Smooth muscle cell (in vitro differentiated cells): Measurements from ENCODE around the gene ZNF354B. TPM values are rescaled to one million over a fixed set of nuclear protein-coding genes. Genes with fewer than 3 reads are reported as not detected.
"Not testable (repeated sequence)": the region's sequence is repeated elsewhere in the genome, so short reads cannot be mapped to it uniquely, and the experiment has no call there.

ENCODE experiments used
- DNase-seq: peaks from one replicate; lab custom pipeline; 2025; ENCODE audit not compliant: unreplicated experiment; lab: John Stamatoyannopoulos, UW
- H2AFZ ChIP-seq: fragments of 200-600 bp; sonication (generic); 2 replicates; pipeline ENCODE4 v1.6.0; 2016; ENCODE audit warnings: antibody characterized with exemption, low read depth, mild to moderate bottlenecking
- H3F3A ChIP-seq: fragments of 200-600 bp; sonication (generic); 2 replicates; pipeline ENCODE4 v1.6.0; 2017; ENCODE audit warnings: antibody characterized with exemption, low read depth
- H3K27ac ChIP-seq: fragments of 200-600 bp; sonication (generic); 2 replicates; pipeline ENCODE4 v1.5.1; 2016; ENCODE audit warnings: low read depth, mild to moderate bottlenecking
- H3K27me3 ChIP-seq: fragments of 200-600 bp; sonication (generic); 2 replicates; pipeline ENCODE4 v1.6.1; 2016; ENCODE audit warnings: low read depth, mild to moderate bottlenecking
- H3K36me3 ChIP-seq: fragments of 200-600 bp; sonication (generic); 2 replicates; pipeline ENCODE4 v1.5.1; 2016; ENCODE audit warnings: low read depth
- H3K4me1 ChIP-seq: fragments of 200-600 bp; sonication (generic); 2 replicates; pipeline ENCODE4 v1.5.1; 2016; ENCODE audit warnings: low read depth
- H3K4me2 ChIP-seq: fragments of 200-600 bp; sonication (generic); 2 replicates; pipeline ENCODE4 v1.6.0; 2016; ENCODE audit warnings: mild to moderate bottlenecking
- H3K4me3 ChIP-seq: fragments of 200-600 bp; sonication (generic); 2 replicates; pipeline ENCODE4 v1.5.1; 2016; ENCODE audit warnings: mild to moderate bottlenecking
- H3K79me2 ChIP-seq: fragments of 200-600 bp; sonication (generic); 2 replicates; pipeline ENCODE4 v1.6.0; 2016; ENCODE audit warnings: low read depth, mild to moderate bottlenecking
- H3K9ac ChIP-seq: fragments of 200-600 bp; sonication (generic); 2 replicates; pipeline ENCODE4 v1.6.0; 2016; ENCODE audit warnings: low read depth
- H3K9me3 ChIP-seq: fragments of 200-600 bp; sonication (generic); replicated peaks from 2 replicates; pipeline ENCODE4 v1.5.1; 2016; ENCODE audit warnings: low read depth
- H4K20me1 ChIP-seq: fragments of 200-600 bp; sonication (generic); 2 replicates; pipeline ENCODE4 v1.6.0; 2016; ENCODE audit warnings: low read depth
- CTCF ChIP-seq: fragments of 200-600 bp; sonication (generic); IDR thresholded peaks from 2 replicates; pipeline ENCODE4 v1.5.1; 2017; ENCODE audit warnings: borderline replicate concordance, mild to moderate bottlenecking, antibody characterized with exemption; ENCODE audit not compliant: insufficient read depth, poor library complexity, severe bottlenecking
- WGBS: methylation state at CpG from one replicate; pipeline ENCODE4 v1.1.7; 2016; ENCODE audit warnings: low lambda C conversion rate; 5-methylcytosine and 5-hydroxymethylcytosine counted together
- polyA plus RNA-seq: library from polyadenylated mRNA; unstranded; fragments of >200 nt; fragmentation: Nextera tagmentation; extraction: Ambion mirVana; gene quantifications from 2 replicates; pipeline ENCODE4 v1.2.1, GENCODE V29; 2016
- total RNA-seq: library from RNA; depleted of rRNA; stranded (reverse); fragments of >200 nt; gene quantifications from 2 replicates; pipeline ENCODE4 v1.2.3, GENCODE V29; 2014

The ZNF354B gene
- total and polyA plus RNA-seq, 2 experiments from 2014 or later, result 2.2 to 10.9 TPM

GRCh38 chr5:178839319-178839704 is 20.4 kb upstream of the ZNF354B start:
- no peak overlapping the region for H3K9ac ChIP-seq
- H3K36me3 ChIP-seq, result no peaks in the 10 kb centered on the region
- peak; percentile 66 for TF ChIP-seq CTCF
- no peaks in the 10 kb centered on the region for H3K27me3 ChIP-seq
- no peak overlapping the region for H2AFZ ChIP-seq
- no peaks in the 10 kb centered on the region for H3K4me1 ChIP-seq
- H3K27ac ChIP-seq, result no peak overlapping the region
- H3K79me2 ChIP-seq, result no peaks in the 10 kb centered on the region
- no peaks in the 10 kb centered on the region for H3F3A ChIP-seq
- no peak overlapping the region for H3K4me3 ChIP-seq
- no peak for DNase-seq
- 30% methylated on average over 6 of the region's 6 CpGs for WGBS
- H3K9me3 ChIP-seq, result no peaks in the 10 kb centered on the region
- no peaks in the 10 kb centered on the region for H4K20me1 ChIP-seq
- peak overlapping the region; percentile 40 for H3K4me2 ChIP-seq

GRCh38 chr5:178840399-178840798 is 19.4 kb upstream of the ZNF354B start:
- H3K4me3 ChIP-seq, DNase-seq: not testable (repeated sequence)
- 88% methylated on average over 11 of the region's 11 CpGs for WGBS

GRCh38 chr5:178849316-178849715 is 10.4 kb upstream of the ZNF354B start:
- no peaks in the 10 kb centered on the region for H3K9me3 ChIP-seq
- H3K9ac ChIP-seq, result no peak overlapping the region
- no peak overlapping the region for H3K27ac ChIP-seq
- TF ChIP-seq CTCF, result no peak
- no peak overlapping the region for H3K4me2 ChIP-seq
- H3K36me3 ChIP-seq, result no peaks in the 10 kb centered on the region
- no peak overlapping the region for H3K4me3 ChIP-seq
- H4K20me1 ChIP-seq, result no peaks in the 10 kb centered on the region
- H2AFZ ChIP-seq, result no peak overlapping the region
- DNase-seq, result no peak
- H3F3A ChIP-seq, result no peaks in the 10 kb centered on the region
- no peaks in the 10 kb centered on the region for H3K4me1 ChIP-seq
- no peaks in the 10 kb centered on the region for H3K27me3 ChIP-seq
- 77% methylated on average over 5 of the region's 5 CpGs for WGBS
- H3K79me2 ChIP-seq, result no peaks in the 10 kb centered on the region

More at GRCh38 chr5:178840399-178840798, 19.4 kb upstream of the ZNF354B start:
- not testable (repeated sequence) for H3K36me3 ChIP-seq, H3K4me2 ChIP-seq, H2AFZ ChIP-seq, H3K27me3 ChIP-seq, H3K9ac ChIP-seq, H3F3A ChIP-seq, H4K20me1 ChIP-seq, H3K4me1 ChIP-seq, H3K27ac ChIP-seq, H3K9me3 ChIP-seq, H3K79me2 ChIP-seq

- Histone ChIP-seq H4K20me1 (no peaks in the 10 kb centered on the region), H3K9ac (no peak overlapping the region), H3K27me3 (no peaks in the 10 kb centered on the region), H3K9me3 (no peaks in the 10 kb centered on the region), H3K27ac (no peak overlapping the region), H3K36me3 (no peaks in the 10 kb centered on the region), H3K4me1 (no peaks in the 10 kb centered on the region), H3K79me2 (no peaks in the 10 kb centered on the region), H2AFZ (no peak overlapping the region), H3K4me2 (no peak overlapping the region), H3K4me3 (no peak overlapping the region), H3F3A (no peaks in the 10 kb centered on the region)
- whole genome bisulfite sequencing, result 96% methylated on average over 3 of the region's 3 CpGs
- DNase-seq, result no peak
- TF ChIP-seq CTCF, result no peak
Observed at GRCh38 chr5:178851951-178852350, 7.8 kb upstream of the ZNF354B start.
